ENCODE results near the gene CHMP6. TPM values are rescaled to one million over a fixed set of nuclear protein-coding genes. Genes with fewer than 3 reads are reported as not detected.
A peak's percentile ranks its signal among the peaks of the same experiment; 100 is the strongest.

Gene CHMP6
- total and polyA plus RNA-seq, 11 donors = 17.9 to 35.5 (median 19.6) TPM

DNA sequence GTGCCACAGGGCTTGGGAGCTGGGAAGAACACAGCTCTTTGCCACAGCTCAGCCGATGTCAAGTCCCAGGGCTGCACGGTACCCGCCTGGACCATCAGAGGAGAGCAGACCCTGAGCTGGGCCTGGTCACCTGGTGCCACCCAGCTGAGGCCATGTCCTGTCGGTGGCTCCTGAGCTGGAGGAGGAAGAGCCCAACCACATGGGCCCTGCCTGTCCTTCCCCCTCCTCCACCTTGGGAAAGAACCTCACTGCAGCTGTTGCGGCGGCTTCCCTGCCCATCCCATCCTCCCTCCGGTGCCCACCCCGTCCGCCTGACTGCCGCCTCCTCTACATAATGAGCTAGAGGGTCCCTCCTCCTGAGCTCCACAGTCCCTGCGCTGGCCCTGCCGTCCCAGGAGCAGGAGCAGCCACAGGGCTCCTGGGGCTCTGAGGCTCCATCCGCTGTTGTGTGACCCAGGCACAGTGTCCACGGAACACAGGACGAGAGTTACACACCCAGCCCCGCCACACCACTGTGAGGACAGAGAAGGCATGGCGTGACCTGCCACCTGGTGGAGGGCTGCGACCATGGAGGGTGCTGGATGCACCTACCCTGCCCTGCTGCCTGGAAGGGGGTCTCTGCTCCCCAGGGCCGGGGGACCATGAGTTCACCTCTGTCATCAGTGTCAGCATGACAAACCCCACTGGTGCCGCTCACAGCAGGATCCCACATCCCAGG is 21.4 kb upstream of the CHMP6 start:
- DNase-seq = peak in 3 of 5 donors; percentile 65 to 73 (median 67)
- Histone ChIP-seq H3K27me3 (peaks cover 0 to 20% (median 7%) of the 10 kb centered on the region in 9 donors), H3K27ac (peak overlapping the region in 1 of 12 donors; percentile 68), H3K9me3 (no peaks in the 10 kb centered on the region), H3K4me1 (peaks cover 0 to 27% (median 18%) of the 10 kb centered on the region in 12 donors), H3K36me3 (peaks cover 0 to 8% (median 1%) of the 10 kb centered on the region in 9 donors), H3K4me3 (no peak overlapping the region)
- intact Hi-C loops (cut with DNase I) = loop anchor here in 5 of 10 donors (5.0 to 10.0 kb wide), 3 partner anchors 103 to 493 kb away; partner anchors contain the start of gene NPTX1 (in 1 of the 5)
- ATAC-seq = peak; percentile 69 to 80 (median 73)
- TF ChIP-seq, protein P1, sequence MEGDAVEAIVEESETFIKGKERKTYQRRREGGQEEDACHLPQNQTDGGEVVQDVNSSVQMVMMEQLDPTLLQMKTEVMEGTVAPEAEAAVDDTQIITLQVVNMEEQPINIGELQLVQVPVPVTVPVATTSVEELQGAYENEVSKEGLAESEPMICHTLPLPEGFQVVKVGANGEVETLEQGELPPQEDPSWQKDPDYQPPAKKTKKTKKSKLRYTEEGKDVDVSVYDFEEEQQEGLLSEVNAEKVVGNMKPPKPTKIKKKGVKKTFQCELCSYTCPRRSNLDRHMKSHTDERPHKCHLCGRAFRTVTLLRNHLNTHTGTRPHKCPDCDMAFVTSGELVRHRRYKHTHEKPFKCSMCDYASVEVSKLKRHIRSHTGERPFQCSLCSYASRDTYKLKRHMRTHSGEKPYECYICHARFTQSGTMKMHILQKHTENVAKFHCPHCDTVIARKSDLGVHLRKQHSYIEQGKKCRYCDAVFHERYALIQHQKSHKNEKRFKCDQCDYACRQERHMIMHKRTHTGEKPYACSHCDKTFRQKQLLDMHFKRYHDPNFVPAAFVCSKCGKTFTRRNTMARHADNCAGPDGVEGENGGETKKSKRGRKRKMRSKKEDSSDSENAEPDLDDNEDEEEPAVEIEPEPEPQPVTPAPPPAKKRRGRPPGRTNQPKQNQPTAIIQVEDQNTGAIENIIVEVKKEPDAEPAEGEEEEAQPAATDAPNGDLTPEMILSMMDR (IDR thresholded peaks at IDR 0.05) = peak; percentile 35 to 68 (median 53)
- no peak for TF ChIP-seq POLR2A (IDR thresholded peaks at IDR 0.05)
- 31 to 55% (median 39%) methylated on average over 11 to 20 of the region's 20 CpGs for WGBS, 4 donors

DNA sequence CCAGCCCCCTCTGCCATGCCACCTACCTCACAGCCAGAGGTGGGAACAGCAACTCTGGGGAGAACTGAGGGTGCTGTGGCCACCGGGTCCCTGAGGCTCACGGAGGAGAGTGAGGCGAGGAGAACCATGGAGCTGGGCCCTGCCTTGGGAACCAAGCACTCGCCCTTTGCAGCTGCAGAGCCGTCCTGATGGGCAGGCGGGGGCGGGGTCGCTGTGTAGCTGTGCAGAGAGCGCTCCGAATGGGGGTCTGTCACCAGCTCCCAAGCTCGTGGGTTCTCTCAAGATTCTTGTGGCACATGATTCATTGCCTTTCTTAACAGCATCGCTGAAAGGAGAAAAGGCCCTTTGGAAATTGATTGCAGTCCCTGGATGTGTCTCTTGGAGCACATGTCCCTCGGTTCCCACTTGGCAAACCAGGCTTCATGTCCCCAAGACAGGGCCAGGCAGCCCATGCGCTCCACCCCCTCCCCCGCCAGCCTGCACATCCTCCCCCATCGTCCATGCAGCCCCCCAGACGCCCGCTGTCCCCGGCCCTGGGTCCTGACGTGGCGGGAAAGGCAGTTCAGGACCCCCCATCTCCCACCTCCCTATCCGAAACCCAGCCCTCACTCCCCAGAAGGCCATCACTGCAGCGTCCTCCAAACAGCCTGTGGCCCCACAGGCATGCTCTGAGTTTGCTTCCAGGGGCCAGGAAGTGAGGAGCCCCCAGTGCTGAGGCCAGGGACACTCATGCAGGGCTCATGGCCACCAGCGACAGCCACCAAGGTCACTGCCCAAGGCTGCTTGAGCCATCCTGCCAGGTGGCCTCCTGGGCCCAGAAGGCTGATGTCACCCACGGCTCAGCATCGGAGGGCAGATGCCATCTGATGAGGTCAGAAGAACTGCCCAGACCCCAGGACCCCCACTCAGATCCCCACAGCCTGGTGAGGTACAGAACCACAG is 20.6 kb upstream of the CHMP6 start:
- 50 to 64% (median 59%) methylated on average over 18 to 26 of the region's 26 CpGs for WGBS, 4 donors
- intact Hi-C loops (cut with DNase I) = loop anchor here in 5 of 10 donors (5.0 to 10.0 kb wide), 3 partner anchors 104 to 494 kb away; partner anchors contain the start of gene NPTX1 (in 1 of the 5)

DNA sequence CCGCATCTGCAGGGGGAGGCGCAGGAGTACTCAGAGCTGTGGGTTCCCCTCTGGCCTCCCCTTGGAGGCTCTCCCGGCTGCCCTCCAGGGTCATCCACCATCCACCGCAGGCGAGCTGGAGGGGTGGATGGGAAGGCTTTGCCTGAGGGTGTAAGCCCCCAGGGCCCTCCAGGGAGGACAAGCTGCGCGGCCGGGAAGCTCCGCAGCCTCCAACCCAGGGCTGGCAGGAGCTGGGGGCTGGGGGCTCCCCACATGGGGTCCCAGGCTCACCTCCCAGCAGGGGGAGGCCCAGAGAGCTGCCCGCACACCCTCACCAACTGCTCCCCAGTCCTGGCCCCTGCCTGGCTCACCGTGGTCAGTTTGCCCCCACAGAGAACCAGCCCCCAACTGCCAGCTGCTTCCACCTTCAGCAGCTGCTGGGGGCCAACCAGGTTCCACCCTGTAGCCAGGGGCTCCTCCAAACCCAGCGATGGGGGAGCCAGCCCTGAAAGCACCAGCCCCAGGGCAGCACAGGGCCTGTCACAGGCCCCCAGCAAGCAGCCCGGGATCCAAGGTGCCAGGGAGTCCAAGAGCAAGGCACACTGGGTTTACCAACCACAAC is 19.8 kb upstream of the CHMP6 start:
- Histone ChIP-seq H3K4me1 (peaks cover 0 to 27% (median 18%) of the 10 kb centered on the region in 12 donors), H3K36me3 (no peaks in the 10 kb centered on the region), H3K4me3 (no peak overlapping the region), H3K27ac (no peak overlapping the region), H3K9me3 (no peaks in the 10 kb centered on the region), H3K27me3 (peaks cover 0 to 20% (median 7%) of the 10 kb centered on the region in 9 donors)
- intact Hi-C loops (cut with DNase I) = loop anchor here in 5 of 10 donors (5.0 to 10.0 kb wide), 3 partner anchors 105 to 495 kb away; partner anchors contain the start of gene NPTX1 (in 1 of the 5)
- 82 to 96% (median 84%) methylated on average over 5 to 13 of the region's 13 CpGs for WGBS, 4 donors
- TF ChIP-seq, protein P1 (IDR thresholded peaks at IDR 0.05) = no peak
- no peak for TF ChIP-seq POLR2A (IDR thresholded peaks at IDR 0.05)
- ATAC-seq (no peak), DNase-seq (no peak)

More for the DNA sequence above, 20.6 kb upstream of the CHMP6 start:
- Histone ChIP-seq H3K36me3 (peaks cover 0 to under 1% (median 0%) of the 10 kb centered on the region in 9 donors), H3K4me3 (no peak overlapping the region), H3K9me3 (no peaks in the 10 kb centered on the region), H3K27me3 (peaks cover 0 to 20% (median 7%) of the 10 kb centered on the region in 9 donors), H3K27ac (no peak overlapping the region), H3K4me1 (peaks cover 0 to 27% (median 18%) of the 10 kb centered on the region in 12 donors)
- DNase-seq (no peak), ATAC-seq (no peak)
- TF ChIP-seq POLR2A (IDR thresholded peaks at IDR 0.05) = no peak
- TF ChIP-seq, protein P1 (IDR thresholded peaks at IDR 0.05) = peak in 4 of 12 donors; percentile 1 to 25 (median 9)
